C4-2B (cell line): ENCODE data around the gene TNPO3.
"Not testable (repeated sequence)": the region's sequence is repeated elsewhere in the genome, so short reads cannot be mapped to it uniquely, and the experiment has no call there.

Experiments used
- H3K27ac ChIP-seq: fragments of 450-650 bp; 2 replicates; pipeline ENCODE4 v1.5.1; 2017
- CTCF ChIP-seq: fragments of 450-650 bp; conservative IDR thresholded peaks from 2 replicates; pipeline ENCODE4 v1.5.1; 2017; ENCODE audit warnings: mild to moderate bottlenecking
- ZFX ChIP-seq: fragments of 450-650 bp; IDR thresholded peaks from 2 replicates; pipeline ENCODE4 v1.6.1; 2017

Gene TNPO3

GRCh38 chr7:129069021-129069420 lies 14.1 kb upstream of the TNPO3 start:
- no peak overlapping the region; the same call in 1 of the 2 replicates for H3K27ac ChIP-seq
- TF ChIP-seq ZFX (no peak), CTCF (no peak)

GRCh38 chr7:129067943-129068548 lies 13.1 kb upstream of the TNPO3 start:
- no peak for TF ChIP-seq ZFX
- TF ChIP-seq CTCF, result no peak
- H3K27ac ChIP-seq, result no peak overlapping the region; the same call in 1 of the 2 replicates

GRCh38 chr7:129067132-129067561 lies 12.2 kb upstream of the TNPO3 start:
- not testable (repeated sequence) for H3K27ac ChIP-seq

GRCh38 chr7:129066290-129067131 lies 11.6 kb upstream of the TNPO3 start:
- H3K27ac ChIP-seq, result no peak overlapping the region
- no peak for TF ChIP-seq ZFX
- TF ChIP-seq CTCF, result no peak

GRCh38 chr7:129055861-129056464 lies 1.1 kb upstream of the TNPO3 start:
- no peak overlapping the region for H3K27ac ChIP-seq
- no peak for TF ChIP-seq ZFX
- no peak for TF ChIP-seq CTCF

- TF ChIP-seq ZFX (no peak), CTCF (no peak)
- peak overlapping the region; percentile 88 for H3K27ac ChIP-seq
Measured at GRCh38 chr7:129055294-129055816, 444 bp upstream of the TNPO3 start.

- peak overlapping the region; percentile 88 for H3K27ac ChIP-seq
- TF ChIP-seq CTCF, result no peak
Measured at GRCh38 chr7:129053938-129054437, 923 bp downstream of the TNPO3 start.
